ENCODE measurements around the gene MOGAT2. TPM values are rescaled to one million over a fixed set of nuclear protein-coding genes. Genes with fewer than 3 reads are reported as not detected.

The MOGAT2 gene
- total RNA-seq, 1 donor from 2014 or later: not detected

GRCh38 chr11:75781296-75781695, 63.7 kb downstream of the MOGAT2 start:
- no peak overlapping the region for H3K4me3 Mint-ChIP-seq
- H3K9me3 Mint-ChIP-seq: no peaks in the 10 kb centered on the region
- H3K27ac Mint-ChIP-seq: no peak overlapping the region
- no peak for DNase-seq (ENCODE audit: low spot score)
- intact Hi-C loops (cut with micrococcal nuclease): no loop called here
- peaks cover 20% of the 10 kb centered on the region for H3K4me1 Mint-ChIP-seq (ENCODE audit: low read depth)
- H3K36me3 Mint-ChIP-seq (ENCODE audit: low read depth): peaks cover 2% of the 10 kb centered on the region
- H3K27me3 Mint-ChIP-seq (ENCODE audit: insufficient read depth): no peaks in the 10 kb centered on the region

GRCh38 chr11:75781831-75782230, 64.2 kb downstream of the MOGAT2 start:
- intact Hi-C loops (cut with micrococcal nuclease): no loop called here
- Mint-ChIP-seq H3K9me3 (no peaks in the 10 kb centered on the region), H3K27me3 (ENCODE audit: insufficient read depth) (no peaks in the 10 kb centered on the region), H3K4me1 (ENCODE audit: low read depth) (peaks cover 16% of the 10 kb centered on the region), H3K36me3 (ENCODE audit: low read depth) (peaks cover 2% of the 10 kb centered on the region), H3K4me3 (no peak overlapping the region), H3K27ac (no peak overlapping the region)
- no peak for DNase-seq (ENCODE audit: low spot score)

Other genes starting within 250 kb of the MOGAT2 start
- gene GDPD5, start 191.9 kb upstream of the MOGAT2 start, total RNA-seq: 9.7 and 13.5 TPM in 2 replicates
- 24.1 and 25.3 TPM in 2 replicates for gene SERPINH1, start 155.6 kb upstream of the MOGAT2 start, total RNA-seq
- 0.49 and 0.54 TPM in 2 replicates for gene MAP6, start 48.8 kb upstream of the MOGAT2 start, total RNA-seq
- gene DGAT2, start 50.9 kb downstream of the MOGAT2 start, total RNA-seq: 9.8 and 11.0 TPM in 2 replicates
- gene UVRAG, start 97.4 kb downstream of the MOGAT2 start, total RNA-seq: 18.6 and 19.5 TPM in 2 replicates

Measured in activated T-helper 1 cell treated with anti-CD3 and anti-CD28 coated beads, Interleukin-12 subunit alpha, Interleukin-12 subunit beta, Interleukin-2, Interleukin-4 antibody, amounts not matched to agents 30 ng/mL and 10 ng/mL and 1 ng/mL, durations not matched to agents 14 hours and 24 hours and 36 hours (primary cell).